Pancreas (tissue), 10 donors: ENCODE data around the gene HELZ. TPM values are rescaled to one million over a fixed set of nuclear protein-coding genes. Genes with fewer than 3 reads are reported as not detected.
A peak's percentile ranks its signal among the peaks of the same experiment; 100 is the strongest.
"Not testable (repeated sequence)": the region's sequence is repeated elsewhere in the genome, so short reads cannot be mapped to it uniquely, and the experiment has no call there.

Source experiments
- ATAC-seq, 4 donors: fragments of 200-7000 bp; cut with Tn5 transposase; one replicate each; pipeline versions ENCODE4 v1.8.0 to v1.9.1; 2020; ENCODE audit warnings: mild to moderate bottlenecking in 4 of 4, moderate library complexity in 4 of 4
- DNase-seq, 6 donors: peaks; one replicate each; pipeline ENCODE4 v3.0.0-alpha.2; 2020
- FAIRE-seq: peaks from 2 replicates; lab custom pipeline; 2012; peaks lifted over from hg19 to GRCh38; lab: Jason Lieb, UNC
- H3K27ac ChIP-seq, 4 donors: fragments of 200-600 bp; sonication (generic); 1 replicate in 3 of 4; 2 replicates in 1 of 4; pipeline versions ENCODE4 v1.5.0 to v1.8.0; 2020
- H3K27me3 ChIP-seq, 4 donors: fragments of 200-600 bp; one replicate each; pipeline ENCODE4 v1.8.0; 2021
- H3K36me3 ChIP-seq, 3 donors: fragments of 200-600 bp; sonication (generic) in 1 of 3; one replicate each; pipeline versions ENCODE4 v1.5.0 to v1.8.0; 2020 to 2021
- H3K4me1 ChIP-seq, 3 donors: fragments of 200-600 bp; one replicate each; pipeline ENCODE4 v1.8.0; 2021
- H3K4me3 ChIP-seq, 4 donors: fragments of 200-600 bp; sonication (generic) in 2 of 4; one replicate each; pipeline versions ENCODE4 v1.5.0 to v1.8.0; 2020 to 2021
- H3K9me3 ChIP-seq, 4 donors: fragments of 200-600 bp; one replicate each; pipeline ENCODE4 v1.8.0; 2021
- CTCF ChIP-seq, 4 donors: fragments of 200-600 bp; sonication (generic) in 3 of 4; IDR thresholded peaks; one replicate each; pipeline versions ENCODE4 v1.5.0 to v1.8.0; 2021; ENCODE audit warnings: antibody characterized with exemption in 4 of 4
- WGBS, 2 donors: extraction: QIAGEN DNeasy Blood & Tissue Kit; methylation state at CpG; one replicate each; pipeline ENCODE4 v1.1.7; 2013; 5-methylcytosine and 5-hydroxymethylcytosine counted together
- intact Hi-C, 3 donors: fragments of 100-400 bp; cut with DNase I; formaldehyde crosslinking; loops; one replicate each; pipeline versions ENCODE4 v1.11.1 to v1.14.2; 2022
- polyA plus RNA-seq, 2 donors: library from polyadenylated mRNA; stranded (reverse); fragments of 200-250 nt; gene quantifications; one replicate each; pipeline ENCODE4 v1.2.3, GENCODE V29; 2013
- total RNA-seq, 6 donors: library from RNA; stranded (reverse); fragmentation: NEBNext Ultra II Directional in 4 of 6; extraction: Animal tissue kit (Norgen Biotek cat#: 25700) in 4 of 6; gene quantifications; one replicate each; pipeline versions ENCODE4 v1.2.1 to v1.2.4, GENCODE V29; 2021 to 2023
- donor health status: healthy with polysubstance abuse.
- donor health status: DM: no; HTN: no; CAD: no; lungs with moderate emphysema.
- donor health status: DM: no; HTN: no; CAD: no.
- donor health status: control.
- donor health status: control.
- donor health status: Bipolar disorder and iron deficiency.
- donor health status: DM: yes; HTN: yes; CAD: no.
- donor health status: DM: no; HTN: no; CAD: no.
- donor health status: DM: no; HTN: no; CAD: no.
- donor health status: DM: yes; HTN: yes; CAD: no.

Gene HELZ
- total and polyA plus RNA-seq, 8 donors = 4.1 to 36.6 (median 23.9) TPM

GRCh38 chr17:67151717-67152116 lies 93.3 kb downstream of the HELZ start:
- Histone ChIP-seq H3K36me3 (peaks cover 0 to 17% (median 0%) of the 10 kb centered on the region in 3 donors), H3K9me3 (no peaks in the 10 kb centered on the region), H3K4me1 (no peaks in the 10 kb centered on the region), H3K27me3 (no peaks in the 10 kb centered on the region), H3K27ac (no peak overlapping the region), H3K4me3 (no peak overlapping the region)
- intact Hi-C loops = no loop called here
- ATAC-seq (peak in 1 of 4 donors; percentile 45), DNase-seq (no peak), FAIRE-seq (no peak)
- WGBS, 2 donors = 84 to 97% methylated on average over 2 of the region's 2 CpGs
- TF ChIP-seq CTCF (IDR thresholded peaks at IDR 0.05) = no peak

- peaks cover 0 to 25% (median 0%) of the 10 kb centered on the region in 3 donors for H3K36me3 ChIP-seq
Measured at GRCh38 chr17:67150826-67151225, 94.2 kb downstream of the HELZ start.

DNA sequence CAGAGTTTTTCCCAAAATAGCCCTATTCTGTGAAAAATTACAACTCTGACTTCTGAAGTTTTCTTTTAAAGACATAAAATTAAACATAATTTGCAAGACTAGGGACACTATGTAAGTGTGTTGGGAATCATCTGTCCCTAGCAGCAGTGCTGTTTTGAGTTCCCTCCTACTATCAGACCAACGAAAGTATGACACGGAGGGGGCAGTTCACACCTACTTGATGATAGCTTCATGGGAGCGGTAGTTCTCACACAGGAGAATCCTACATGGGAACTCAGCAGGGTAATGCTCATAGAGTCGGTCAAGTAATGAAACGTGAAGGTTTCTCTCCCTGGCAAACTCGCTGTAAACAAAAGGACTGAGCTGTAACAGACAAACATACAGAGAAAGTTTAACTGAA lies 96.6 kb downstream of the HELZ start:
- Histone ChIP-seq H3K27ac (no peak overlapping the region), H3K9me3 (no peaks in the 10 kb centered on the region), H3K27me3 (no peaks in the 10 kb centered on the region), H3K4me1 (no peaks in the 10 kb centered on the region), H3K4me3 (no peak overlapping the region), H3K36me3 (peaks cover 0 to 34% (median 5%) of the 10 kb centered on the region in 3 donors)
- 86 to 87% methylated on average over 6 of the region's 6 CpGs for WGBS, 2 donors
- intact Hi-C loops = no loop called here
- ATAC-seq = no peak
- FAIRE-seq = no peak
- no peak for TF ChIP-seq CTCF (IDR thresholded peaks at IDR 0.05)
- DNase-seq = no peak

More at GRCh38 chr17:67150826-67151225, 94.2 kb downstream of the HELZ start:
- intact Hi-C loops = no loop called here
- no peaks in the 10 kb centered on the region for H3K27me3 ChIP-seq
- 67 to 72% methylated on average over 3 of the region's 3 CpGs for WGBS, 2 donors
- DNase-seq (no peak), ATAC-seq (peak in 3 of 4 donors; percentile 41 to 75 (median 54)), FAIRE-seq (no peak)
- TF ChIP-seq CTCF (IDR thresholded peaks at IDR 0.05) = no peak
- no peaks in the 10 kb centered on the region for H3K4me1 ChIP-seq
- no peaks in the 10 kb centered on the region for H3K9me3 ChIP-seq
- no peak overlapping the region for H3K4me3 ChIP-seq
- H3K27ac ChIP-seq = no peak overlapping the region

DNA sequence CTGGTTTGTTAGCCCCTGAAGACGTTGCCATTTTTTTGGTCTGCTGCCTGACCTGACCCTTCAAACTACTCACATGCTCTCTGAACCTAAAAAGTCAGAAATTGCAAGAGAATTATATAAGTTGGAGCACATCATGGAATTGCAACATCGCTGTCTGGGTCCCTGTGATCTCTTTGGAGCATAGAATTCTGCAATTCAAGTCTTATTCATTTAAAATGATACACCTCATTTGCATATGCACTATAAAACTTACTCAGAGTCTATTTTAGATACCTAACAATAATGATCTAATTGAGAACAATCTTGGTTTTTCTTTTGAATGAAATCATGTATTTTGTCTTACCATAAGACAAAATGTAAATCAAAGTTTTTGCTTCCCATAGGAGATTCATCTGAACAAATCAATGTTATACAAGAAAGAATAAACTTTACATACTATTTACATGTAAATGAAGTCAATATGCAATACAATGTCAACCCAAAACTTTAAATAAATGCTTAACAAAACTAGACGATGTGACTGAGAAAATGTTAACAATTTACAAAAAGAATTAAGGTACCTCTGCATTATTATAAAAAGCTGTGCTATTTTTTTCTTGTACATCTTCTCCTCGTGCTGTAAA lies 99.7 kb downstream of the HELZ start:
- DNase-seq (no peak), ATAC-seq (no peak), FAIRE-seq (no peak)
- intact Hi-C loops = no loop called here
- H3K27ac ChIP-seq = no peak overlapping the region
- H3K9me3 ChIP-seq = no peaks in the 10 kb centered on the region
- H3K27me3 ChIP-seq = no peaks in the 10 kb centered on the region
- no peak for TF ChIP-seq CTCF (IDR thresholded peaks at IDR 0.05)
- H3K4me1 ChIP-seq = peaks cover 0 to 3% (median under 1%) of the 10 kb centered on the region in 3 donors
- 76 to 85% methylated on average over 4 of the region's 4 CpGs for WGBS, 2 donors
- H3K4me3 ChIP-seq = no peak overlapping the region
- peaks cover 0 to 34% (median 5%) of the 10 kb centered on the region in 3 donors for H3K36me3 ChIP-seq

DNA sequence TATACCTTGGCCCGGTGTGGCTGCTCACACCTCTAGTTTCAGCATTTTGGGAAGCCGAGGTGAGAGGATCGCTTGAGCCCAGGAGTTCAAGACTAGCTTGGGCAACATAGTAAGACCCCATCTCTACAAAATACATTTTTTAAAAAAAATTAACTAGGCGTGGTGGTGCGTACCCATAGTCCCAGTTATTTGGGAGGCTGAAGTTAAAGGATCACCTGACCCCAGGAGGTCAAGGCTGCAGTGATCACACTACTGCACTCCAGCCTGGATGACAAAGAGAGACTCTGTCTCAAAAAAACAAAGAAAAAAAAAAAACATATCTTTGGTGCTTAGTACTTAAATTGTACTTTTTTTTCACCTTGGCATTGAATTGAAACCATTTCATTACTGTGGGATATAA lies 101.7 kb downstream of the HELZ start:
- ATAC-seq (no peak), FAIRE-seq (no peak), DNase-seq (no peak)
- Histone ChIP-seq H3K27me3 (no peaks in the 10 kb centered on the region), H3K4me3 (no peak overlapping the region), H3K4me1 (peaks cover 8 to 16% (median 16%) of the 10 kb centered on the region in 3 donors), H3K36me3 (peaks cover 0 to 33% (median 5%) of the 10 kb centered on the region in 3 donors), H3K9me3 (no peaks in the 10 kb centered on the region), H3K27ac (no peak overlapping the region)
- 97 to 98% methylated on average over 5 of the region's 5 CpGs for WGBS, 2 donors
- intact Hi-C loops = no loop called here
- no peak for TF ChIP-seq CTCF (IDR thresholded peaks at IDR 0.05)

- H3K27ac ChIP-seq, H3K4me3 ChIP-seq, FAIRE-seq, ATAC-seq, H3K27me3 ChIP-seq, DNase-seq, H3K9me3 ChIP-seq, intact Hi-C loops: not testable (repeated sequence)
- Histone ChIP-seq H3K36me3 (peaks cover 0 to 21% (median 5%) of the 10 kb centered on the region in 3 donors), H3K4me1 (peaks cover 8 to 20% (median 16%) of the 10 kb centered on the region in 3 donors)
- WGBS, 2 donors = 98 to 100% methylated on average over 1 of the region's 1 CpG
Measured at GRCh38 chr17:67142030-67142429, 103.0 kb downstream of the HELZ start.
